Tibial nerve (tissue), 4 donors: Measurements from ENCODE around the gene TENM4.

ENCODE experiments used
- CTCF ChIP-seq, 5 experiments: fragments of 200-600 bp in 3 of 5; fragments of 450-650 bp in 2 of 5; sonication (generic) in 3 of 5; IDR thresholded peaks; one replicate each; pipeline ENCODE4 v1.5.1; 2016 to 2019; ENCODE audit warnings: antibody characterized with exemption in 5 of 5, mild to moderate bottlenecking in 3 of 5, moderate library complexity in 2 of 5
- EP300 ChIP-seq, 2 donors: sonication (generic); formaldehyde crosslinking; IDR thresholded peaks; one replicate each; pipeline ENCODE4 v1.6.1; 2017; ENCODE audit warnings: antibody characterized with exemption in 2 of 2, mild to moderate bottlenecking in 1 of 2
- POLR2A ChIP-seq, 2 donors: fragments of 450-650 bp; IDR thresholded peaks; one replicate each; pipeline ENCODE4 v1.6.1; 2017; ENCODE audit warnings: antibody characterized with exemption in 2 of 2, mild to moderate bottlenecking in 2 of 2, moderate library complexity in 2 of 2

DNA sequence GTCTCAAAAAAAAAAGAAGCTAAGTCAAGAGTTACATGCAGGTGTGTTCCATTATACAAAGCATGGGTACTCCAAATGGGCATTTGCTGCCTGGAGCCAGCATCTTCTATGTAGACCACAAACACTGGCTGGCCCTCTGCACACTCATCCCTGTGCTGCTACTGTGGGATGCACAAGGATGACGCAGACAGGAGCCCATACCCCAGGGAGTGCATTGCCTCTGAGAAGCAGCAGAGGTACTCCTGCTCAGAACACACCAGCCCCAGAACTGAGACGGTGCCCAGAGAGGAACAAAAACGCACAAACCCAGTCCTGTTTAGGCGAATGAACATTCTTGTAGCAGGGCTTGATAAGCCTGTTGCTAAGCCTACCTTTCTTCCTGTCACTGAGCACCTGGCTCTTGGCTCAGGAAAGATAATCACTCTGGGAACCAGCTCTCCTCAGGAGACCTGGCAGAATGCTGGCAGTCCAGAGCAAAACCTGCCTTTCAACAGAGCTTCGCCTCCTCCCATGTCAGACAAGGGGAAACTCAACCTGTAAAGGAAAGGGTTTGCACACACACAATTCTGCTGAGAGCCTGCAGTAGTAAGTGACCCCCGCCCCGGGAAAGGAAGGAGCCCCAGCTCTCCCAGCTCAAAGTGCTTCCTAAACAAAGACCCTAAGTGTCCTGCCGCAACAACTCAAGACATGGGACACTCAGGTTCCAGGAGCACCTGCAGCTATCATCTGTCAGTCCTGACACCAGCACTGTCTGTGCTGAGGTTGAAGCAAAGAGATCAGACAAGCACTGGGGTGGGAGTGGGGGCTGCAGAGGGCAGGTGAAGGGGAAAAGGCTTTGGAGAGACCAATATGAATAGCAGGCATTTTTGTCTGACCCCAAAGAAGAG is 145.7 kb downstream of the TENM4 start:
- TF ChIP-seq CTCF (IDR thresholded peaks at IDR 0.05) (no peak), POLR2A (IDR thresholded peaks at IDR 0.05) (no peak), EP300 (IDR thresholded peaks at IDR 0.05) (no peak)
